ENCODE data around the gene ICAM4. TPM values are rescaled to one million over a fixed set of nuclear protein-coding genes. Genes with fewer than 3 reads are reported as not detected.
A peak's percentile ranks its signal among the peaks of the same experiment; 100 is the strongest.

Gene ICAM4
- total RNA-seq, 2 donors from 2014 or later, result 1.4 to 2.1 TPM

GRCh38 chr19:10256970-10257615, 29.7 kb upstream of the ICAM4 start:
- Mint-ChIP-seq H3K27ac (no peak overlapping the region), H3K36me3 (peaks cover 17% of the 10 kb centered on the region), H3K4me1 (ENCODE audit: low read depth in 2 of 2) (peaks cover 13 to 15% of the 10 kb centered on the region in 2 donors), H3K9me3 (no peaks in the 10 kb centered on the region), H3K27me3 (no peaks in the 10 kb centered on the region), H3K4me3 (no peak overlapping the region)
- ATAC-seq (no peak), DNase-seq (ENCODE audit: low spot score) (peak; percentile 39)

DNA sequence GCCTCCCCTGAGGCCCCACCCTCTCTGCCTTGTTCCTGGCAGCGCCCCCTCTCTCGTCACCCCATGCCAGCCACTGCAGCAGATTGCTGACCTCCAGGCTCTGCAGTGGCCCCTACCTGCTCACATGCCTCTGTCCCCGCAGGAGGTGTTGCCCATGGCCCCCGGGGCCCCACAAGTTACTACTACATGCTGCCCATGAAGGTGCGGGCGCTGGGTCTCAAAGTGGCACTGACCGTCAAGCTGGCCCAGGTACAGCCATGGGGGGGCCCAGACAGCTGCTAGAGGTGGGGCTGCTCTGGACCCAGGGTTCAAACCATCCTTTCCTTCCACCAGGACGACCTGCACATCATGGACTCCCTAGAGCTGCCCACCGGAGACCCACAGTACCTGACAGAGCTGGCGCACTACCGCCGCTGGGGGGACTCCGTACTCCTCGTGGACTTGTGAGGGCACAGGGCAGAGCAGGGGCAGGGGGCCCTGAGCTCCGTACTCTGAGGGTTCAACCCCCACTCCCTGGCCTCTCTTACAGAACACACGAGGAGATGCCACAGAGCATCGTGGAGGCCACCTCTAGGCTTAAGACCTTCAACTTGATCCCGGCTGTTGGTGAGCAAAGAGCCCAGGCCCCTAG, 28.6 kb upstream of the ICAM4 start:
- Mint-ChIP-seq H3K36me3 (peaks cover 17% of the 10 kb centered on the region), H3K4me1 (ENCODE audit: low read depth in 2 of 2) (peaks cover 8 to 10% of the 10 kb centered on the region in 2 donors), H3K27ac (no peak overlapping the region), H3K4me3 (no peak overlapping the region), H3K27me3 (no peaks in the 10 kb centered on the region), H3K9me3 (no peaks in the 10 kb centered on the region)
- DNase-seq (ENCODE audit: low spot score) (peak; percentile 57), ATAC-seq (no peak)

GRCh38 chr19:10259162-10259905, 27.4 kb upstream of the ICAM4 start:
- peak; percentile 89 for DNase-seq (ENCODE audit: low spot score)
- H3K27me3 Mint-ChIP-seq, result no peaks in the 10 kb centered on the region
- ATAC-seq, result peak; percentile 78 to 83
- no peaks in the 10 kb centered on the region for H3K9me3 Mint-ChIP-seq
- H3K36me3 Mint-ChIP-seq, result peaks cover 9% of the 10 kb centered on the region
- no peak overlapping the region for H3K4me3 Mint-ChIP-seq
- H3K4me1 Mint-ChIP-seq (ENCODE audit: low read depth in 2 of 2), result peaks cover 0 to 6% of the 10 kb centered on the region in 2 donors
- no peak overlapping the region for H3K27ac Mint-ChIP-seq

- H3K4me3 Mint-ChIP-seq, result no peak overlapping the region
- H3K27ac Mint-ChIP-seq, result no peak overlapping the region
- ATAC-seq, result peak; percentile 31 to 37
- peaks cover 0 to 6% of the 10 kb centered on the region in 2 donors for H3K4me1 Mint-ChIP-seq (ENCODE audit: low read depth in 2 of 2)
- peak; percentile 56 for DNase-seq (ENCODE audit: low spot score)
- H3K9me3 Mint-ChIP-seq, result no peaks in the 10 kb centered on the region
- H3K36me3 Mint-ChIP-seq, result peaks cover 9% of the 10 kb centered on the region
- H3K27me3 Mint-ChIP-seq, result no peaks in the 10 kb centered on the region
Observed at GRCh38 chr19:10260141-10260584, 26.6 kb upstream of the ICAM4 start.

GRCh38 chr19:10262771-10263170, 24.0 kb upstream of the ICAM4 start:
- Mint-ChIP-seq H3K27me3 (no peaks in the 10 kb centered on the region), H3K27ac (no peak overlapping the region), H3K4me1 (ENCODE audit: low read depth in 2 of 2) (peaks cover 0 to 5% of the 10 kb centered on the region in 2 donors), H3K4me3 (no peak overlapping the region), H3K36me3 (peaks cover under 1% of the 10 kb centered on the region), H3K9me3 (no peaks in the 10 kb centered on the region)
- DNase-seq (ENCODE audit: low spot score) (peak; percentile 12), ATAC-seq (no peak)

DNA sequence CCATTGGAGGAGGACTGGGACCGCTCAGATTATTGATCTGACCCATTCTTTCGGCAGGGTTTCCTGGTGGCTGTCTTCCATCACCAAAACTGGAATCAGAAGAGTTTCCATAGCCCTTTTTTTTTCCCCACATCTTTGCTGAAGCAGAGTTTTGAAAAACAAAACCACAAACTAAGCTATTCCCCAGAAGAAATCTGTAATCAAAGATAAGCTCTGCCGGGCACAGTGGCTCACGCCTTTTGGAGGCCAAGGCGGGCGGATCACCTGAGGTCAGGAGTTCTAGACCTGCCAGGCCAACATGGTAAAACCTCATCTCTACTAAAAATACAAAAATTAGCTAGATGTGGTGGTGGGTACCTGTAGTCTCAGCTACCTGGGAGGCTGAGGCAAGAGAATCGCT, 20.0 kb upstream of the ICAM4 start:
- Mint-ChIP-seq H3K36me3 (no peaks in the 10 kb centered on the region), H3K4me1 (ENCODE audit: low read depth in 2 of 2) (peaks cover 11 to 12% of the 10 kb centered on the region in 2 donors), H3K27me3 (no peaks in the 10 kb centered on the region), H3K4me3 (no peak overlapping the region), H3K9me3 (no peaks in the 10 kb centered on the region), H3K27ac (peak overlapping the region in 1 of 2 donors; percentile 59)
- no peak for ATAC-seq
- DNase-seq (ENCODE audit: low spot score), result no peak

GRCh38 chr19:10268071-10268470, 18.7 kb upstream of the ICAM4 start:
- no peaks in the 10 kb centered on the region for H3K27me3 Mint-ChIP-seq
- ATAC-seq (no peak), DNase-seq (ENCODE audit: low spot score) (no peak)
- peaks cover 13 to 17% of the 10 kb centered on the region in 2 donors for H3K4me1 Mint-ChIP-seq (ENCODE audit: low read depth in 2 of 2)
- no peaks in the 10 kb centered on the region for H3K36me3 Mint-ChIP-seq
- H3K27ac Mint-ChIP-seq, result peak overlapping the region in 1 of 2 donors; percentile 96
- H3K9me3 Mint-ChIP-seq, result no peaks in the 10 kb centered on the region
- H3K4me3 Mint-ChIP-seq, result no peak overlapping the region

GRCh38 chr19:10269333-10270179, 17.2 kb upstream of the ICAM4 start:
- DNase-seq (ENCODE audit: low spot score), result peak; percentile 93
- Mint-ChIP-seq H3K27ac (peak overlapping the region; percentile 96 to 98), H3K36me3 (peaks cover 9% of the 10 kb centered on the region), H3K9me3 (no peaks in the 10 kb centered on the region), H3K4me1 (ENCODE audit: low read depth in 2 of 2) (peaks cover 21 to 23% of the 10 kb centered on the region in 2 donors), H3K4me3 (peak overlapping the region; percentile 71), H3K27me3 (no peaks in the 10 kb centered on the region)
- ATAC-seq, result peak; percentile 63 to 66

- peaks cover 24 to 27% of the 10 kb centered on the region in 2 donors for H3K4me1 Mint-ChIP-seq (ENCODE audit: low read depth in 2 of 2)
- peak overlapping the region; percentile 96 to 98 for H3K27ac Mint-ChIP-seq
- peak overlapping the region; percentile 71 for H3K4me3 Mint-ChIP-seq
- DNase-seq (ENCODE audit: low spot score) (peak; percentile 98), ATAC-seq (peak; percentile 86 to 88)
- no peaks in the 10 kb centered on the region for H3K9me3 Mint-ChIP-seq
- H3K27me3 Mint-ChIP-seq, result no peaks in the 10 kb centered on the region
- H3K36me3 Mint-ChIP-seq, result peaks cover 13% of the 10 kb centered on the region
Observed at GRCh38 chr19:10270180-10270615, 16.6 kb upstream of the ICAM4 start.

DNA sequence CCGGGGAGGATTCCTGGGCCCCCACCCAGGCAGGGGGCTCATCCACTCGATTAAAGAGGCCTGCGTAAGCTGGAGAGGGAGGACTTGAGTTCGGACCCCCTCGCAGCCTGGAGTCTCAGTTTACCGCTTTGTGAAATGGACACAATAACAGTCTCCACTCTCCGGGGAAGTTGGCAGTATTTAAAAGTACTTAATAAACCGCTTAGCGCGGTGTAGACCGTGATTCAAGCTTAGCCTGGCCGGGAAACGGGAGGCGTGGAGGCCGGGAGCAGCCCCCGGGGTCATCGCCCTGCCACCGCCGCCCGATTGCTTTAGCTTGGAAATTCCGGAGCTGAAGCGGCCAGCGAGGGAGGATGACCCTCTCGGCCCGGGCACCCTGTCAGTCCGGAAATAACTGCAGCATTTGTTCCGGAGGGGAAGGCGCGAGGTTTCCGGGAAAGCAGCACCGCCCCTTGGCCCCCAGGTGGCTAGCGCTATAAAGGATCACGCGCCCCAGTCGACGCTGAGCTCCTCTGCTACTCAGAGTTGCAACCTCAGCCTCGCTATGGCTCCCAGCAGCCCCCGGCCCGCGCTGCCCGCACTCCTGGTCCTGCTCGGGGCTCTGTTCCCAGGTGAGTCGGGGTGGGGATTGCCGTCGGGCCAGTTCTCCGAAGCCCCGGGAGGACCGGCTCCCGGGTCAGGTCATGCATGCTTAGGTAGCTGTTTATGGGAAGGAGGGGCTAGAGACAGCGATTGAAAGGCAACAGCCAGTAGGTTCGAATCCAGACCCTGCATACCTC, 15.9 kb upstream of the ICAM4 start, which contains the start of gene ICAM1:
TSS of gene ICAM1 (plus strand) at position 505 of the 779 bp plus-strand sequence. CDS start at position 545, 40 bp downstream.
- ATAC-seq (peak; percentile 77 to 85), DNase-seq (ENCODE audit: low spot score) (peak; percentile 98)
- Mint-ChIP-seq H3K9me3 (no peaks in the 10 kb centered on the region), H3K27me3 (no peaks in the 10 kb centered on the region), H3K4me1 (ENCODE audit: low read depth in 2 of 2) (peaks cover 24 to 29% of the 10 kb centered on the region in 2 donors), H3K4me3 (peak within 1 kb of the TSS; percentile 71), H3K36me3 (peaks cover 13% of the 10 kb centered on the region), H3K27ac (peak within 1 kb of the TSS; percentile 96 to 98)

DNA sequence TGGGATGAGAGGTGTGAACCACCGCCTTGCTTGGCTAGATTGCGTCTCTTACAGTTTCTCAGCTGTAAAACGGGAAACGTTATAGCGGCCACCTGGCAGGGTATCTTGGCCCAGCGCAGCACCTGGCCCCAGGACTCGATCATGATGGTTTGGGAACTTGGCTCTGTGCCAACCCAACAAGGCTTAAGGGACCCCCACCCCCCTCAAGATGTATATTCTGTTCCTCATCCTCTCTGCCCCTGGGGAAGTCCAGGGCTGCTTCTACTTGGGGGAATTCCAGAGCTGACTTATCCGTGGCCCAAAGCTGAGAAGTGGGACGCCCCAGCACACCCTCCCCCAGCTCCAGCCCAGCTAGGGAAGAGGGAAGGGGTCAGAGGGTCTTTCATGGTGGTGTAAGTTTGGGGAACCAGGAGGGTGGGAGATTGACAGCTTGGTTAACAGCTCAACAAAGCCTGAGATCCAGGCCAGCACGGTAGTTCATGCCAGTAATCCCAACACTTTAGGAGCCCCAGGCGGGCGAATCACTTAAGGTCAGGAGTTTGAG, 15.1 kb upstream of the ICAM4 start:
- H3K4me3 Mint-ChIP-seq, result peak overlapping the region; percentile 71
- no peaks in the 10 kb centered on the region for H3K27me3 Mint-ChIP-seq
- H3K4me1 Mint-ChIP-seq (ENCODE audit: low read depth in 2 of 2), result peaks cover 24 to 26% of the 10 kb centered on the region in 2 donors
- peak; percentile 24 to 44 for ATAC-seq
- no peaks in the 10 kb centered on the region for H3K9me3 Mint-ChIP-seq
- peaks cover 13% of the 10 kb centered on the region for H3K36me3 Mint-ChIP-seq
- DNase-seq (ENCODE audit: low spot score), result peak; percentile 85
- H3K27ac Mint-ChIP-seq, result peak overlapping the region; percentile 96 to 98

DNA sequence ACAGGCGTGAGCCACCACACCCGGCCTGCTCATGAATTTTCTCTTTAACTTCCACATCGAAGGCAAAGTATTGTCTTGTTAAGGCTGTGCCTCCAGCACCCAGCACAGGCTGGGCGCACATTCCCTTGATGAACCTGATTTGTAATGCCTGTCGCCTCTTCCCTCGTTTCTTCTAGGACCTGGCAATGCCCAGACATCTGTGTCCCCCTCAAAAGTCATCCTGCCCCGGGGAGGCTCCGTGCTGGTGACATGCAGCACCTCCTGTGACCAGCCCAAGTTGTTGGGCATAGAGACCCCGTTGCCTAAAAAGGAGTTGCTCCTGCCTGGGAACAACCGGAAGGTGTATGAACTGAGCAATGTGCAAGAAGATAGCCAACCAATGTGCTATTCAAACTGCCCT, 12.2 kb upstream of the ICAM4 start:
- no peaks in the 10 kb centered on the region for H3K27me3 Mint-ChIP-seq
- peak overlapping the region; percentile 71 for H3K4me3 Mint-ChIP-seq
- DNase-seq (ENCODE audit: low spot score), result no peak
- H3K9me3 Mint-ChIP-seq, result no peaks in the 10 kb centered on the region
- H3K36me3 Mint-ChIP-seq, result peaks cover 25% of the 10 kb centered on the region
- H3K27ac Mint-ChIP-seq, result peak overlapping the region; percentile 33 to 96
- H3K4me1 Mint-ChIP-seq (ENCODE audit: low read depth in 2 of 2), result peaks cover 40 to 49% of the 10 kb centered on the region in 2 donors
- ATAC-seq, result no peak
